Neural cell (in vitro differentiated cells): ENCODE measurements around the gene ENDOU. TPM values are rescaled to one million over a fixed set of nuclear protein-coding genes. Genes with fewer than 3 reads are reported as not detected.

Source experiments
- H2AFZ ChIP-seq: fragments of 200-600, 300-800 bp; sonication (generic), shearing (Covaris generic); 2 replicates; pipeline ENCODE4 v1.6.0; 2014; ENCODE audit warnings: low read depth, mild to moderate bottlenecking, antibody characterized with exemption, low read length, moderate library complexity
- H3F3A ChIP-seq: fragments of 200-600 bp; shearing (Covaris generic); 2 replicates; pipeline ENCODE4 v1.6.1; 2016; ENCODE audit warnings: mild to moderate bottlenecking, moderate library complexity, mixed read lengths, antibody characterized with exemption, low read length; ENCODE audit not compliant: insufficient read depth, poor library complexity, severe bottlenecking
- H3K27ac ChIP-seq: fragments of 200-600, 300-800 bp; sonication (generic), shearing (Covaris generic); 2 replicates; pipeline ENCODE4 v1.5.1; 2014; ENCODE audit warnings: mild to moderate bottlenecking, low read length, moderate library complexity
- H3K27me3 ChIP-seq: fragments of 300-800, 200-600 bp; sonication (generic), shearing (Covaris generic); 2 replicates; pipeline ENCODE4 v1.6.0; 2014; ENCODE audit warnings: mild to moderate bottlenecking, low read depth, low read length, moderate library complexity; ENCODE audit not compliant: insufficient read depth
- H3K36me3 ChIP-seq: fragments of 300-800, 200-600 bp; sonication (generic), shearing (Covaris generic); 2 replicates; pipeline ENCODE4 v1.5.1; 2014; ENCODE audit warnings: mild to moderate bottlenecking, antibody characterized with exemption, low read length, moderate library complexity; ENCODE audit not compliant: insufficient read depth
- H3K4me2 ChIP-seq: fragments of 300-800, 200-600 bp; sonication (generic), shearing (Covaris generic); 2 replicates; pipeline ENCODE4 v1.6.0; 2014; ENCODE audit warnings: mild to moderate bottlenecking, low read length
- H3K4me3 ChIP-seq: fragments of 300-800, 200-600 bp; sonication (generic), shearing (Covaris generic); 2 replicates; pipeline ENCODE4 v1.5.1; 2014; ENCODE audit warnings: mild to moderate bottlenecking, low read length, moderate library complexity
- H3K79me2 ChIP-seq: fragments of 200-600 bp; shearing (Covaris generic); replicated peaks from 2 replicates; pipeline ENCODE4 v1.6.0; 2014; ENCODE audit warnings: mild to moderate bottlenecking, low read length, moderate library complexity; ENCODE audit not compliant: insufficient read depth
- H3K9ac ChIP-seq: fragments of 300-800, 200-600 bp; sonication (generic), shearing (Covaris generic); 2 replicates; pipeline ENCODE4 v1.6.1; 2016; ENCODE audit warnings: mild to moderate bottlenecking, low read length, mixed read lengths
- H3K9me2 ChIP-seq: fragments of 200-600 bp; shearing (Covaris generic); 2 replicates; pipeline ENCODE4 v1.6.1; 2016; ENCODE audit warnings: mild to moderate bottlenecking, low read length, mixed read lengths; ENCODE audit not compliant: insufficient read depth
- H3K9me3 ChIP-seq: fragments of 200-600, 300-800 bp; sonication (generic), shearing (Covaris generic); 2 replicates; pipeline ENCODE4 v1.6.1; 2016; ENCODE audit warnings: mild to moderate bottlenecking, mixed run types, low read length, moderate library complexity, mixed read lengths
- H4K20me1 ChIP-seq: fragments of 200-600 bp; shearing (Covaris generic); 2 replicates; pipeline ENCODE4 v1.6.1; 2016; ENCODE audit warnings: mild to moderate bottlenecking, mixed run types; ENCODE audit not compliant: insufficient read depth
- CTCF ChIP-seq: fragments of 450-650 bp; IDR thresholded peaks from 2 replicates; pipeline ENCODE4 v1.5.1; 2014; ENCODE audit warnings: antibody characterized with exemption, mild to moderate bottlenecking, moderate library complexity; ENCODE audit not compliant: poor library complexity, severe bottlenecking
- EP300 ChIP-seq: fragments of 450-650 bp; conservative IDR thresholded peaks from 2 replicates; pipeline ENCODE4 v1.6.1; 2014; ENCODE audit warnings: antibody characterized with exemption, mild to moderate bottlenecking, moderate library complexity; ENCODE audit not compliant: poor library complexity, severe bottlenecking
- EZH2 ChIP-seq: fragments of 200-600, 300-800 bp; shearing (Covaris generic), sonication (generic); IDR thresholded peaks from 2 replicates; pipeline ENCODE4 v1.6.1; 2014; ENCODE audit warnings: antibody characterized with exemption, low read length, borderline replicate concordance, mild to moderate bottlenecking; ENCODE audit not compliant: insufficient read depth, poor library complexity, severe bottlenecking
- MXI1 ChIP-seq: fragments of 450-650 bp; conservative IDR thresholded peaks from 2 replicates; pipeline ENCODE4 v1.6.1; 2014; ENCODE audit warnings: antibody characterized with exemption, mild to moderate bottlenecking; ENCODE audit not compliant: poor library complexity, severe bottlenecking
- POLR2AphosphoS5 ChIP-seq: IDR thresholded peaks from 2 replicates; pipeline ENCODE4 v1.6.1; 2012
- RAD21 ChIP-seq: fragments of 450-650 bp; conservative IDR thresholded peaks from 2 replicates; pipeline ENCODE4 v1.6.1; 2014; ENCODE audit warnings: antibody characterized with exemption, mild to moderate bottlenecking, moderate library complexity
- REST ChIP-seq: IDR thresholded peaks from 2 replicates; pipeline ENCODE4 v1.6.1; 2012; ENCODE audit warnings: borderline replicate concordance
- SMC3 ChIP-seq: fragments of 450-650 bp; conservative IDR thresholded peaks from 2 replicates; pipeline ENCODE4 v1.6.1; 2014; ENCODE audit warnings: antibody characterized with exemption, mild to moderate bottlenecking, moderate library complexity; ENCODE audit not compliant: poor library complexity
- TAF1 ChIP-seq: IDR thresholded peaks from 2 replicates; pipeline ENCODE4 v1.6.1; 2012; ENCODE audit warnings: low read depth
- polyA plus RNA-seq: library from polyadenylated mRNA; depleted of rRNA; stranded (reverse); fragments of >200 nt; gene quantifications from 2 replicates; pipeline ENCODE4 v1.2.3, GENCODE V29; 2014

The ENDOU gene
- polyA plus RNA-seq, 1 donor from 2014 or later: not detected

- Histone ChIP-seq H3K4me2 (no peak overlapping the region), H3K36me3 (no peaks in the 10 kb centered on the region), H3K9me3 (no peaks in the 10 kb centered on the region), H2AFZ (no peak overlapping the region), H4K20me1 (no peaks in the 10 kb centered on the region), H3F3A (no peaks in the 10 kb centered on the region), H3K9ac (no peak overlapping the region), H3K9me2 (no peaks in the 10 kb centered on the region), H3K27me3 (no peaks in the 10 kb centered on the region), H3K79me2 (peaks cover 13% of the 10 kb centered on the region), H3K27ac (no peak overlapping the region), H3K4me3 (no peak overlapping the region)
- TF ChIP-seq SMC3 (no peak), TAF1 (no peak), CTCF (no peak), RAD21 (no peak), EZH2 (no peak)
These were observed 17.9 kb downstream of the ENDOU start for GRCh38 chr12:47707355-47707754.

GRCh38 chr12:47705566-47706425 lies 19.5 kb downstream of the ENDOU start, which contains the start of gene RPAP3:
Gene RPAP3 (minus strand): TSS chr12:47706030. CDS start chr12:47702840, 3,190 bp downstream.
- peak within 1 kb of the TSS; percentile 43 for H2AFZ ChIP-seq
- H4K20me1 ChIP-seq: no peaks in the 10 kb centered on the region
- peaks cover 14% of the 10 kb centered on the region for H3K79me2 ChIP-seq
- H3K9ac ChIP-seq: peak within 1 kb of the TSS; percentile 87
- peak within 1 kb of the TSS; percentile 83 for H3K4me3 ChIP-seq
- H3K27me3 ChIP-seq: no peaks in the 10 kb centered on the region
- peak; percentile 84 for TF ChIP-seq CTCF
- peak; percentile 46 for TF ChIP-seq RAD21
- peak; percentile 50 for TF ChIP-seq EP300
- peak; percentile 97 for TF ChIP-seq POLR2AphosphoS5
- TF ChIP-seq SMC3: peak; percentile 65
- peak; percentile 80 for TF ChIP-seq MXI1
- peak; percentile 37 for TF ChIP-seq REST
- TF ChIP-seq TAF1: peak; percentile 80
- TF ChIP-seq EZH2: no peak
- H3F3A ChIP-seq: no peaks in the 10 kb centered on the region
- peak within 1 kb of the TSS; percentile 93 for H3K4me2 ChIP-seq
- H3K9me3 ChIP-seq: no peaks in the 10 kb centered on the region
- peaks cover 2% of the 10 kb centered on the region for H3K36me3 ChIP-seq
- no peaks in the 10 kb centered on the region for H3K9me2 ChIP-seq
- H3K27ac ChIP-seq: peak within 1 kb of the TSS; percentile 87
